ENCODE results near the gene CWC22.

DNA sequence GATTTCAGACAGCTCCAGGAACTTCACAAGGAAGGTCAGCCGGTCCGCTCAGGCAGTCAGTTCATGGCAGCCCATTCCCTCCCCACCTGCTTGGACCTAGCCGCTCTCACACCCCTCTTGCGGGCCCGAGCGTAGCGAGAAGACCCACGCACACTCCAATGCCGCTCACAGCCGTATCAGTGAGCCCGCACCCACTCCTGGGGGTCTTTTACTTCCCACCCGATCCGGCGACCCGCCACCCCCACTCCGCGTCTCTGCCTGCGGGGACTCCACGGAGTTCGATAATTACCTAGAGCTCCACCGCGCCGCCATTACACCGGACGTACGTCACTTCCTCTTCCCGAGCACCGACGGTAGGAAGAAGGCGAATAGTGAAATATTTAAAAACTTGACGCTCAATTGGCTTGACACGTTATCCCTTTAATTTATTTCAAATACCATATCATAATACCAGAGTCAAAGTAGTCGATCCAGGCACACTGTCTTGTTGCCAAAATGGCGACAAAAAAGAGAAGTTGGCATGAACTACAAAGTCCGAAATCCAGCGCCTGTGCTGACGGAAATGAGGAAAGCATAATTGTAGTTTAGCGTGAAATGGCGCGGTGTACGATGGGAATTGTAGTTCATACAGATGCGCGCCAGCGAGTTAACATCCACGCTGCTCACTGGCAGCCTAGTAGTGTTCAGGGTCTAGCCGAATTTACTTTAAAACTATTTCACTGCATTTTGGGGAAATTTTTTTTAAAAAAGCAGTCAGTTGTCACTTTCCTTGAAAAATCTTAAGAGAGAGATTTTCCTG lies at the start of gene CWC22:
- TF ChIP-seq, protein P1, sequence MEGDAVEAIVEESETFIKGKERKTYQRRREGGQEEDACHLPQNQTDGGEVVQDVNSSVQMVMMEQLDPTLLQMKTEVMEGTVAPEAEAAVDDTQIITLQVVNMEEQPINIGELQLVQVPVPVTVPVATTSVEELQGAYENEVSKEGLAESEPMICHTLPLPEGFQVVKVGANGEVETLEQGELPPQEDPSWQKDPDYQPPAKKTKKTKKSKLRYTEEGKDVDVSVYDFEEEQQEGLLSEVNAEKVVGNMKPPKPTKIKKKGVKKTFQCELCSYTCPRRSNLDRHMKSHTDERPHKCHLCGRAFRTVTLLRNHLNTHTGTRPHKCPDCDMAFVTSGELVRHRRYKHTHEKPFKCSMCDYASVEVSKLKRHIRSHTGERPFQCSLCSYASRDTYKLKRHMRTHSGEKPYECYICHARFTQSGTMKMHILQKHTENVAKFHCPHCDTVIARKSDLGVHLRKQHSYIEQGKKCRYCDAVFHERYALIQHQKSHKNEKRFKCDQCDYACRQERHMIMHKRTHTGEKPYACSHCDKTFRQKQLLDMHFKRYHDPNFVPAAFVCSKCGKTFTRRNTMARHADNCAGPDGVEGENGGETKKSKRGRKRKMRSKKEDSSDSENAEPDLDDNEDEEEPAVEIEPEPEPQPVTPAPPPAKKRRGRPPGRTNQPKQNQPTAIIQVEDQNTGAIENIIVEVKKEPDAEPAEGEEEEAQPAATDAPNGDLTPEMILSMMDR (IDR thresholded peaks at IDR 0.05; ENCODE audit: low read length): no peak
- TF ChIP-seq EZH2 (optimal IDR thresholded peaks at IDR 0.05; ENCODE audit: low read depth, low read length): no peak

Measured in MM.1S (cell line).